Hepatocyte (in vitro differentiated cells): ENCODE data around the gene KMT2B.

ENCODE experiments used
- CTCF ChIP-seq: fragments of 200-600 bp; sonication (generic); IDR thresholded peaks from 2 replicates; pipeline ENCODE4 v1.5.1; 2016; ENCODE audit warnings: antibody characterized with exemption, mild to moderate bottlenecking; ENCODE audit not compliant: poor library complexity
- EZH2phosphoT487 ChIP-seq: fragments of 200-600 bp; sonication (generic); IDR thresholded peaks from one replicate; pipeline ENCODE4 v1.6.1; 2018; ENCODE audit warnings: antibody characterized with exemption, mild to moderate bottlenecking, low read depth, moderate library complexity; ENCODE audit not compliant: unreplicated experiment, severe bottlenecking

GRCh38 chr19:35722461-35722860 is 4.7 kb downstream of the KMT2B start:
- no peak for TF ChIP-seq CTCF
- TF ChIP-seq EZH2phosphoT487, result no peak
